GM19397 (cell line): Measurements from ENCODE around the gene PCGF2.

Source experiments
- ATAC-seq: cut with Tn5 transposase; IDR thresholded peaks from one replicate; pipeline ENCODE4 v1.9.1; 2021; ENCODE audit warnings: mild to moderate bottlenecking, moderate library complexity; ENCODE audit not compliant: unreplicated experiment

The PCGF2 gene

GRCh38 chr17:38704606-38705522 lies 43.3 kb downstream of the PCGF2 start, which contains the start of gene MLLT6:
MLLT6 (plus strand) TSS chr17:38705273; CDS start chr17:38705633, 360 bp downstream.
- no peak for ATAC-seq

GRCh38 chr17:38703742-38704605 lies 44.2 kb downstream of the PCGF2 start:
- ATAC-seq, result no peak

GRCh38 chr17:38702916-38703741 lies 45.0 kb downstream of the PCGF2 start:
- ATAC-seq, result no peak

- ATAC-seq, result peak; percentile 32
Measured at GRCh38 chr17:38702166-38702915, 45.8 kb downstream of the PCGF2 start.

GRCh38 chr17:38701504-38702165 lies 46.5 kb downstream of the PCGF2 start:
- peak; percentile 1 for ATAC-seq

GRCh38 chr17:38698760-38699159 lies 49.4 kb downstream of the PCGF2 start:
- no peak for ATAC-seq

- ATAC-seq, result no peak
Measured at GRCh38 chr17:38697061-38697820, 50.9 kb downstream of the PCGF2 start.

GRCh38 chr17:38693700-38694329 lies 54.3 kb downstream of the PCGF2 start:
- ATAC-seq, result no peak

GRCh38 chr17:38691154-38691553 lies 57.0 kb downstream of the PCGF2 start:
- ATAC-seq, result no peak

- ATAC-seq, result no peak
Measured at GRCh38 chr17:38690386-38690785, 57.8 kb downstream of the PCGF2 start.

GRCh38 chr17:38687286-38687685 lies 60.9 kb downstream of the PCGF2 start:
- ATAC-seq, result no peak

GRCh38 chr17:38685491-38685890 lies 62.6 kb downstream of the PCGF2 start:
- ATAC-seq, result no peak
